Transverse colon (tissue), 4 donors: ENCODE measurements around the gene NDUFAB1. TPM values are rescaled to one million over a fixed set of nuclear protein-coding genes. Genes with fewer than 3 reads are reported as not detected.

ENCODE experiments used
- DNase-seq: peaks from one replicate; pipeline ENCODE4 v3.0.0-alpha.2; 2019
- H3K27ac ChIP-seq, 4 donors: fragments of 200-600 bp; sonication (generic); 2 replicates each; pipeline ENCODE4 v1.5.1; 2016 to 2018; ENCODE audit warnings: inconsistent platforms in 4 of 4
- H3K27me3 ChIP-seq: fragments of 200-600 bp; sonication (generic); 2 replicates; pipeline ENCODE4 v1.5.1; 2017; ENCODE audit warnings: inconsistent platforms
- H3K36me3 ChIP-seq, 4 donors: fragments of 200-600 bp; sonication (generic); 2 replicates each; pipeline ENCODE4 v1.5.1; 2017 to 2019; ENCODE audit warnings: inconsistent platforms in 4 of 4
- H3K4me1 ChIP-seq, 4 donors: fragments of 200-600 bp; sonication (generic); 2 replicates each; pipeline ENCODE4 v1.5.1; 2017 to 2020; ENCODE audit warnings: inconsistent platforms in 4 of 4
- H3K4me3 ChIP-seq, 4 donors: fragments of 200-600 bp; sonication (generic); 1 replicate in 1 of 4; 2 replicates in 3 of 4; pipeline versions ENCODE4 v1.5.1 to v1.6.1; 2017 to 2019; ENCODE audit warnings: inconsistent platforms in 4 of 4
- H3K9me3 ChIP-seq, 2 donors: fragments of 200-600 bp; sonication (generic); 2 replicates each; pipeline ENCODE4 v1.5.1; 2017 to 2019; ENCODE audit warnings: inconsistent platforms in 2 of 2
- CTCF ChIP-seq, 5 experiments: fragments of 200-600 bp in 3 of 5; fragments of 450-650 bp in 2 of 5; sonication (generic) in 3 of 5; IDR thresholded peaks; 1 replicate in 2 of 5; 2 replicates in 3 of 5; pipeline ENCODE4 v1.5.1; 2016 to 2017; ENCODE audit warnings: antibody characterized with exemption in 5 of 5, inconsistent platforms in 3 of 5, mild to moderate bottlenecking in 2 of 5, moderate library complexity in 1 of 5
- EP300 ChIP-seq: sonication (generic); formaldehyde crosslinking; IDR thresholded peaks from one replicate; pipeline ENCODE4 v1.6.1; 2017; ENCODE audit warnings: antibody characterized with exemption, low read depth
- POLR2A ChIP-seq: fragments of 450-650 bp; IDR thresholded peaks from one replicate; pipeline ENCODE4 v1.6.1; 2016; ENCODE audit warnings: antibody characterized with exemption, mild to moderate bottlenecking, moderate library complexity
- POLR2AphosphoS5 ChIP-seq, 3 donors: sonication (generic); formaldehyde crosslinking; IDR thresholded peaks; one replicate each; pipeline ENCODE4 v1.6.1; 2016; ENCODE audit warnings: antibody characterized with exemption in 3 of 3
- WGBS, 2 donors: methylation state at CpG; one replicate each; pipeline ENCODE4 v1.1.5; 2018; ENCODE audit warnings: low coverage in 1 of 2; 5-methylcytosine and 5-hydroxymethylcytosine counted together
- in situ Hi-C, 4 donors: fragments of 200-750 bp; cut with MboI; loops; one replicate each; pipeline versions ENCODE4 v1.15.0 to v1.15.1; 2017; ENCODE audit warnings: low sequenced_read_pairs in 3 of 4, low pct_ligation_motif_present in 1 of 4, low pct_unique_long_range_greater_than_20kb in 1 of 4
- intact Hi-C: fragments of 100-400 bp; cut with DNase I; formaldehyde crosslinking; loops from one replicate; pipeline ENCODE4 v1.15.1; 2023; ENCODE audit warnings: low total_unique reads
- total RNA-seq, 4 donors: library from RNA; depleted of rRNA; stranded (reverse); fragments of >200 nt; gene quantifications; one replicate each; pipeline ENCODE4 v1.1.0, GENCODE V29; 2016

The NDUFAB1 gene
- total RNA-seq, 4 donors from 2014 or later, result 73.3 to 142 (median 108) TPM

DNA sequence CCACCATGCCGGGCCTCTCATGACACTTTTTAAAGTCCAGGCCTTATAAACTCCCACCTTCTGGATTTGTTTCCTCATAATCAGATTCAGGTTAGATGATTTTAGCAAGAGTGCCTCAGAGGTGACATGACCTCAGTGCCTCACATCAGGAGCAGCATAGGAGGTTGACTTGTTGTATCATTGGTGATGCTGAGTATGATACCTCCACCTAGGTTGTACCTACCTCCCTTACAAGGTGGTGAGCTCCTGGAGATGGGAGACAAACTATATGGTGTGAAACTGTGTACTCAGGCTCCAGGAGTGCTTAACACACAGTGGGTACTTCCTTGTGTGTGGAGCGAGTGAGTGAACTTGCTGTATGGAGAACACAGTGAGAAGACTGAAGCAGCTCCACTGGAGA lies 18.6 kb downstream of the NDUFAB1 start:
- Histone ChIP-seq H3K4me3 (no peak overlapping the region), H3K27me3 (no peaks in the 10 kb centered on the region), H3K27ac (no peak overlapping the region), H3K36me3 (peaks cover 0 to 32% (median 11%) of the 10 kb centered on the region in 4 donors), H3K4me1 (no peaks in the 10 kb centered on the region), H3K9me3 (no peaks in the 10 kb centered on the region)
- DNase-seq, result no peak
- intact Hi-C loops (no loop called here), in situ Hi-C loops (no loop called here)
- WGBS, 2 donors, result 89% methylated on average over 2 of the region's 2 CpGs; no CpG with 5 or more reads in 1 of the 2 donors
- no peak for TF ChIP-seq POLR2A
- TF ChIP-seq EP300, result no peak
- no peak for TF ChIP-seq CTCF (IDR thresholded peaks at IDR 0.05)
- no peak for TF ChIP-seq POLR2AphosphoS5 (IDR thresholded peaks at IDR 0.05)

DNA sequence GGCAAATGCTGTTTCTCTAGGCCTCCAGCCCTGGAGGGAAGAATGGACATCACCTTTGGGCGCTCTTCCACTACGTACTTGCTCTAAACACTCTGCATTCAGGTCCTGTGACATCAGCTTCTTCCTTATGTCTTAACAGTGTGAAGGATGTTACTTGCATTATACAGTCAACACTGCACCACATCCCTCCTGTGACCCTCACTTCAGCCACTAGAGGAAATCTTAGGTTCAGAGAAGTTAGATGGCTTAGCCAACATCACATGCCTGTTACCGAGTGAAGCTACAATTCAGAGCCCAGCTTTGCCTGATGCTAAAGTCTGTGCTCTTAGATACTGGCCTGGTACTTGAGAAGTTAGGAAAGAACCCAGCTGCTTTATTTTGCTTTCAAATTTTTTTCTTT lies 20.3 kb downstream of the NDUFAB1 start:
- 87 to 90% methylated on average over 2 to 3 of the region's 3 CpGs for WGBS, 2 donors
- intact Hi-C loops, result no loop called here

GRCh38 chr16:23573817-23574216 lies 22.3 kb downstream of the NDUFAB1 start:
- H3K4me3 ChIP-seq, result no peak overlapping the region
- no peak for TF ChIP-seq CTCF (IDR thresholded peaks at IDR 0.05)
- no peak for TF ChIP-seq EP300
- TF ChIP-seq POLR2A, result no peak
- TF ChIP-seq POLR2AphosphoS5 (IDR thresholded peaks at IDR 0.05), result no peak
- H3K4me1 ChIP-seq, result no peaks in the 10 kb centered on the region
- 79 to 100% methylated on average over 1 to 5 of the region's 5 CpGs for WGBS, 2 donors
- intact Hi-C loops (no loop called here), in situ Hi-C loops (no loop called here)
- no peak overlapping the region for H3K27ac ChIP-seq
- H3K27me3 ChIP-seq, result no peaks in the 10 kb centered on the region
- no peaks in the 10 kb centered on the region for H3K9me3 ChIP-seq
- peaks cover 0 to 36% (median 12%) of the 10 kb centered on the region in 4 donors for H3K36me3 ChIP-seq
- no peak for DNase-seq

More for the DNA sequence above, 20.3 kb downstream of the NDUFAB1 start:
- no peaks in the 10 kb centered on the region for H3K9me3 ChIP-seq
- H3K4me1 ChIP-seq, result no peaks in the 10 kb centered on the region
- TF ChIP-seq EP300, result no peak
- TF ChIP-seq CTCF (IDR thresholded peaks at IDR 0.05), result no peak
- TF ChIP-seq POLR2A, result no peak
- TF ChIP-seq POLR2AphosphoS5 (IDR thresholded peaks at IDR 0.05), result no peak
- DNase-seq, result no peak
- H3K27ac ChIP-seq, result no peak overlapping the region
- no peaks in the 10 kb centered on the region for H3K27me3 ChIP-seq
- no peak overlapping the region for H3K4me3 ChIP-seq
- H3K36me3 ChIP-seq, result peaks cover 0 to 33% (median 8%) of the 10 kb centered on the region in 4 donors
- in situ Hi-C loops, result no loop called here

GRCh38 chr16:23572394-23572793 lies 23.7 kb downstream of the NDUFAB1 start:
- intact Hi-C loops (no loop called here), in situ Hi-C loops (no loop called here)
- 92% methylated on average over 9 of the region's 9 CpGs; no CpG with 5 or more reads in 1 of the 2 donors for WGBS, 2 donors
- no peaks in the 10 kb centered on the region for H3K27me3 ChIP-seq
- H3K4me1 ChIP-seq, result no peaks in the 10 kb centered on the region
- no peaks in the 10 kb centered on the region for H3K9me3 ChIP-seq
- H3K36me3 ChIP-seq, result peaks cover 0 to 49% (median 15%) of the 10 kb centered on the region in 4 donors
- DNase-seq, result no peak
- TF ChIP-seq CTCF (IDR thresholded peaks at IDR 0.05) (no peak), POLR2A (no peak), EP300 (no peak), POLR2AphosphoS5 (IDR thresholded peaks at IDR 0.05) (no peak)
- no peak overlapping the region for H3K4me3 ChIP-seq
- H3K27ac ChIP-seq, result no peak overlapping the region
